GM12891 (cell line): ENCODE data around the gene CCDC33.

Source experiments
- POLR2A ChIP-seq: IDR thresholded peaks from 2 replicates; pipeline ENCODE4 v1.6.1; 2011; ENCODE audit warnings: low read depth, low read length, control low read depth
- POLR2AphosphoS5 ChIP-seq: IDR thresholded peaks from 2 replicates; pipeline ENCODE4 v1.6.1; 2011; ENCODE audit warnings: low read depth, low read length, control low read depth
- POU2F2 ChIP-seq: IDR thresholded peaks from 2 replicates; pipeline ENCODE4 v1.6.1; 2011; ENCODE audit warnings: low read depth, mild to moderate bottlenecking, control low read depth, low read length, moderate library complexity
- TAF1 ChIP-seq: IDR thresholded peaks from 2 replicates; pipeline ENCODE4 v1.6.1; 2011; ENCODE audit warnings: low read depth, low read length, control low read depth

DNA sequence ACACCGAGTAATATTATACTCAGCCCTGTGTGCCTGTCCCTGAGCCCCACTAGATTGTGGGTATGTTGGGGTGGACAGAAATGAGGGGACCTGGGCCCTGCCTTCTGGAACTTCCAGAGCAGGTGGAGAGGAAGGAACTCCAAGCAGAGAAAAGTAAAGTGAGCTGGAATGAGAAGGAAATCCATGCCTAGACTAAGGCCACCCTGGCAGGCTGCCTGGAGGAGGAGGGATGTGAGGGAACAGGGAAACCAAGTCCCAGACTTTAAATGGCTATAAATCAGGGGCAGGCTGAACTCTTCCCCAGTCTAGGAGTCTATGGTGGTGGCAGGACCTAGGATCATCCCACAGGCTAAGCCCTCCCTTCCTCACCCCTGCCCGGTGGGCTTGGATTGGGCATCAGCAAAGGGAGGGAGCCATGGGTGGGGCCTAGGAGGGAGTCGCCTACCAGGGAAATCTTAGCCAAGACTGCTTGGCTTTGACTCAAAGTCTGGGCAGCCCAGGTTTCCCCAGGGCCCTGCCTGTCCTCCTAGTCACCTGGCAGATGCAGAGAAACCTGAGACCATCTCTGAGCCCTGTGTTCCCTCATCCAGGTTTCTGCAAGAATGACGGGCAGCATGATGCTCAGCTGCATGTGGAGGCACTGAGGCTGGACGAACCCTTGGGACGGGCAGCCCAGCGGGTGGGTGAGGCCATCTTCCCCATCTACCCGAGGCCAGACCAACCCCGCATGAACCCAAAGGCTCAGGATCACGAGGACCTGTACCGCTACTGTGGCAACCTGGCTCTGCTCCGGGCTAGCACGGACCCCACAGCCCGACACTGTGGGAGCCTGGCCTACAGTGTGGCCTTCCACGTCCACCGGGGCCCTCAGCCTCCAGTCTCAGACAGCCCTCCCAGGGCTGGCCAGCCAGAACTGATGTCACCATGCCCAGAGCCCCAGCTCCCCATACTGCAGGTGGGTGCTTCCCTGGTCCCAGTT, 17.9 kb upstream of the CCDC33 start:
- no peak for TF ChIP-seq POLR2A
- no peak for TF ChIP-seq POLR2AphosphoS5
- no peak for TF ChIP-seq TAF1
- TF ChIP-seq POU2F2 = no peak
